Heart left ventricle (tissue), 13 donors: ENCODE data around the gene ADCY9.

Experiments used
- CTCF ChIP-seq, 12 donors: fragments of 200-600 bp; sonication (generic) in 4 of 12; IDR thresholded peaks; one replicate each; pipeline versions ENCODE4 v1.5.0 to v1.8.0; 2018 to 2022; ENCODE audit warnings: antibody characterized with exemption in 12 of 12, mild to moderate bottlenecking in 5 of 12
- POLR2A ChIP-seq, 2 donors: fragments of 450-650 bp; IDR thresholded peaks; one replicate each; pipeline ENCODE4 v1.6.1; 2017; ENCODE audit warnings: antibody characterized with exemption in 2 of 2, mild to moderate bottlenecking in 2 of 2, moderate library complexity in 2 of 2
- donor health status: ischemic (EF 13 %, LVEDD 7.1; RV severe dilation, severe dysfunction).
- donor health status: DM: no; HTN: yes; CAD: no.
- donor health status: DM: no; HTN: no; CAD: no.
- donor health status: ischemic (EF 25% LVEDD 6.9; RV normal size, moderate dysfunction).
- donor health status: ischemic (EF 25% LVEDD 5.7; RV mildly dilated, moderate dysfunction).
- donor health status: ischemic (EF 35%, LVEDD 5.7; RV mildly dilated, moderate dysfunction).
- donor health status: nonischemic (EF 11% LVEDD 7.7; RV severe dilation, severe dysfunction).
- donor health status: DM: yes; HTN: yes; CAD: no.
- donor health status: PGD.
- donor health status: ischemic (EF 29% LVEDD 5.4; RV normal size, mild dysfunction).
- donor health status: nonischemic (EF 23%, LVEDD 6.1; RV moderate dilation, normal function).

GRCh38 chr16:4158143-4159093 lies 42.2 kb upstream of the ADCY9 start:
- TF ChIP-seq CTCF (IDR thresholded peaks at IDR 0.05) (no peak), POLR2A (IDR thresholded peaks at IDR 0.05) (no peak)
